Naive thymus-derived CD8-positive, alpha-beta T cell (primary cell): Measurements from ENCODE around the gene KCTD1. TPM values are rescaled to one million over a fixed set of nuclear protein-coding genes. Genes with fewer than 3 reads are reported as not detected.

ENCODE experiments used
- ATAC-seq, 2 donors: fragments of 150-1000 bp; cut with Tn5 transposase in 1 of 2; sonication (Bioruptor Pico), chemical (Tn5 transposase) in 1 of 2; 1 replicate in 1 of 2; 2 replicates in 1 of 2; pipeline ENCODE4 v1.10.0; 2021; ENCODE audit warnings: mild to moderate bottlenecking in 2 of 2, moderate library complexity in 2 of 2
- POLR2A ChIA-PET: fragments of 350-600 bp; sonication (Branson Sonifier 250); formaldehyde crosslinking; loops from one replicate; lab custom pipeline; 2021; ENCODE audit warnings: antibody characterized with exemption; lab: Charles Lee
- DNase-seq, 10 donors: peaks; one replicate each; pipeline versions ENCODE4 v3.0.0 to v3.0.0-alpha.2; 2020 to 2022
- H3K27ac Mint-ChIP-seq, 10 donors: one replicate each; pipeline ENCODE4 v1.8.0; 2020 to 2022; ENCODE audit warnings: mild to moderate bottlenecking in 10 of 10, mixed read lengths in 10 of 10, moderate library complexity in 4 of 10, inconsistent platforms in 1 of 10
- H3K27me3 Mint-ChIP-seq, 5 donors: one replicate each; pipeline ENCODE4 v1.8.0; 2021 to 2022; ENCODE audit warnings: mixed read lengths in 5 of 5
- H3K36me3 Mint-ChIP-seq, 3 donors: one replicate each; pipeline ENCODE4 v1.8.0; 2020 to 2022; ENCODE audit warnings: mixed read lengths in 3 of 3, mild to moderate bottlenecking in 2 of 3, inconsistent platforms in 1 of 3
- H3K4me1 Mint-ChIP-seq, 4 donors: one replicate each; pipeline ENCODE4 v1.8.0; 2021 to 2022; ENCODE audit warnings: mixed read lengths in 4 of 4
- H3K4me3 Mint-ChIP-seq, 10 donors: one replicate each; pipeline ENCODE4 v1.8.0; 2020 to 2022; ENCODE audit warnings: mild to moderate bottlenecking in 10 of 10, mixed read lengths in 10 of 10, moderate library complexity in 6 of 10, inconsistent platforms in 1 of 10
- H3K9me3 Mint-ChIP-seq, 9 donors: one replicate each; pipeline ENCODE4 v1.8.0; 2020 to 2022; ENCODE audit warnings: mixed read lengths in 9 of 9, mild to moderate bottlenecking in 3 of 9, inconsistent platforms in 1 of 9, moderate library complexity in 1 of 9
- polyA plus RNA-seq, 3 donors: library from polyadenylated mRNA; unstranded; fragments of 300-500 nt; fragmentation: Illumina TruSeq; gene quantifications; one replicate each; pipeline ENCODE4 v1.2.3, GENCODE V29; 2021
- total RNA-seq, 8 experiments: library from RNA in 2 of 8; stranded (reverse) in 2 of 8; gene quantifications; one replicate each; pipeline ENCODE4 v1.2.3 and lab custom pipeline; 2021 to 2026

Gene KCTD1
- total and polyA plus RNA-seq, 5 experiments from 2014 or later, result 0.08 to 3.6 (median 0.81) TPM

DNA sequence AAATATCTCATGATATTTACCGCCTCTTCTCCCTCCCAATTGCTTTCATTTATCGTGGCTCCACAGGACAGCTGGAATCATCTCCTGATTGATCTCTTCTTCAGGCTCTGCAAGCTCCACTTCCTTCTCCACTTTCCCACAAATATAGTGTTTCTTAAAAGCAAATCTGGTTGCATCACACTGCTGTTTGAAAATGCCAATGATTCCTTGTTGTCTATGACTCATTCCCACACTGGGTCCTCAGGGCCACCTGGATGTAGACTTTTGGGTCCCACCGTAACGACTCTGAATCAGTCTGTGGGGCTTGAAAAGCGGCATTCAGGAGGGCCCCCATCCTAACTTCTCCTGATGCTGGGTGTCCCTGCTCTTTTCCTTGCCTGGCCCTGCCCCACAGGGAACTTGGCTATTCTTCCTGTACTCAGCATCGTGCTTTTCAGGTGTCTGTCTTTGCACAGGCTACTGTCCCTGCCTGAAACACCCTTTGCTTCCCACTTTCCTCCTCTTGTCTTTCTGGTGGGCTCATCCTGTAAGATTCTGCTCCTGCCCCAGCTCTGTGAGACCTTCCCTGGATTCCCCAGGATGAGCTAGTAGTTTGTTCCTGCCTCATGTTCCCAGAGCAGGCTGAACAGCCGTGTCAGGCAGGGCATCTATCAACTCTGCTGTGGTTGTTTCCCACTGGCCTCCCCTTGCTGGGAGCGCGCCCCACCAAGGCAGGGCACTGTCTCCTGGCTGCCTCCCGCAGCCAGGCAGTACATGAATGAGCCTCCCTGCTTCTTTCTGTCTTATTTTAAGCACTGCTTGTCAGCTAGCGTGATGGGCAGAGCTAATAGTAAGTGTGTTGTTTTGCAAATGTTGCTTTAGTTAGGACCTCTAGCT lies 111.9 kb downstream of the KCTD1 start:
- POLR2A ChIA-PET, result no interaction called here
- no peaks in the 10 kb centered on the region for H3K4me1 Mint-ChIP-seq
- H3K4me3 Mint-ChIP-seq, result no peak overlapping the region
- H3K27me3 Mint-ChIP-seq, result peaks cover 1 to 25% (median 12%) of the 10 kb centered on the region in 5 donors
- DNase-seq, result no peak
- no peaks in the 10 kb centered on the region for H3K36me3 Mint-ChIP-seq
- H3K9me3 Mint-ChIP-seq, result peaks cover 0 to 5% (median 0%) of the 10 kb centered on the region in 9 donors
- ATAC-seq, result no peak
- no peak overlapping the region for H3K27ac Mint-ChIP-seq

DNA sequence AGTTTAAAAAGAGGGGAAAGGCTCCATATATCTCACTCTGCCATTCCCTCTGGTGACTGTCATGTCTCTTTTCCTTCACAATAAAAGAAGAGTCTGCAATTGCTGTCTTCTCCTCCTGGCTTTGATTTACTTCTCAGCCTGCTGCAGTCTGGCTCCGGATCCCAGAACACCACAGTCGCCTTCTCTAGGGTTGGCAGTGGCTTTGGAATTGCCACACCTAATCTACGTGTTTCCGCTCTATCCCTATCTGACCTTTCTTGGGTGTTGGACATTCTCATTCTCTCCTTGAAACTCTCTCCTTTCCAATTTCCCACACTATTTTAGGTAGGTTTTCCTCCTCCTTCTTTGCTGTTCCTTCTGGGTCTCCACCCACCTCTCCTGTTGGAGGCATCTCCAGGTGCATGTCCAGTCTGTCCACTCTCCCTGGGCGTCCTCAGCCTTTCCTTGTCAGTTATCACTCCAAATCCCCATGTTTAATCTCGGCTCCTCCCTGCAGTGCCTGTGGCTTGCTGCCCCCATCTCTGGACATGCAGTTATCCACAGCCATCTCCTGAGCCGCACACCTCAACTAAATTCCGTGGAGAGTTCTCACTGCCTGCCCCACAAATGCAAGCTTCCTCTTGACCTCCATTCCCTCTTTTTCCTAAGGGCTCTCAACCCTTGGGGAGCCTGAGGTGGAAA lies 112.8 kb downstream of the KCTD1 start:
- no peak for ATAC-seq
- POLR2A ChIA-PET, result no interaction called here
- Mint-ChIP-seq H3K4me3 (no peak overlapping the region), H3K27me3 (peaks cover 1 to 25% (median 12%) of the 10 kb centered on the region in 5 donors), H3K4me1 (no peaks in the 10 kb centered on the region), H3K9me3 (peaks cover 0 to 5% (median 0%) of the 10 kb centered on the region in 9 donors), H3K27ac (peak overlapping the region in 1 of 10 donors; percentile 46), H3K36me3 (peaks cover 0 to 4% (median 0%) of the 10 kb centered on the region in 3 donors)
- no peak for DNase-seq

DNA sequence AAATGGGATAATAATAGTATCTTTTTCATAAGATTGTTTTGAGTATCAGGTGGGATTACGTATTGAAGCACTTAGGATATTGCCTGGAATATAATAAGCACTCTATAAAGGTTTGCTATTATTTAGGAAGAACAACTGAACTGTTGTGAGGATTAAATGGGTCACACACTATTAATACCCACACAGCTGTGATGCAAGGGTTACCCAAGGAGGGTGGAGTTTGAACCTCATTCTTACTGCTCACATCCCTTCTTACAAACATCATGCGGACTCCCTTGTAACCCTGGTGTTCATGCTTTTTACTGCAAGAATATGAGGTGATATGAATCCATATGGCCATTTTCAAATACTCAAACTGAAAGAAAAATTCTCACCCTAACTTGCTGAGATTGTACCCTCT lies 113.5 kb downstream of the KCTD1 start:
- peaks cover 1 to 25% (median 12%) of the 10 kb centered on the region in 5 donors for H3K27me3 Mint-ChIP-seq
- DNase-seq, result no peak
- POLR2A ChIA-PET, result no interaction called here
- H3K27ac Mint-ChIP-seq, result no peak overlapping the region
- no peaks in the 10 kb centered on the region for H3K4me1 Mint-ChIP-seq
- H3K9me3 Mint-ChIP-seq, result peaks cover 0 to 5% (median 0%) of the 10 kb centered on the region in 9 donors
- peaks cover 0 to 4% (median 0%) of the 10 kb centered on the region in 3 donors for H3K36me3 Mint-ChIP-seq
- no peak overlapping the region for H3K4me3 Mint-ChIP-seq
- ATAC-seq, result no peak

DNA sequence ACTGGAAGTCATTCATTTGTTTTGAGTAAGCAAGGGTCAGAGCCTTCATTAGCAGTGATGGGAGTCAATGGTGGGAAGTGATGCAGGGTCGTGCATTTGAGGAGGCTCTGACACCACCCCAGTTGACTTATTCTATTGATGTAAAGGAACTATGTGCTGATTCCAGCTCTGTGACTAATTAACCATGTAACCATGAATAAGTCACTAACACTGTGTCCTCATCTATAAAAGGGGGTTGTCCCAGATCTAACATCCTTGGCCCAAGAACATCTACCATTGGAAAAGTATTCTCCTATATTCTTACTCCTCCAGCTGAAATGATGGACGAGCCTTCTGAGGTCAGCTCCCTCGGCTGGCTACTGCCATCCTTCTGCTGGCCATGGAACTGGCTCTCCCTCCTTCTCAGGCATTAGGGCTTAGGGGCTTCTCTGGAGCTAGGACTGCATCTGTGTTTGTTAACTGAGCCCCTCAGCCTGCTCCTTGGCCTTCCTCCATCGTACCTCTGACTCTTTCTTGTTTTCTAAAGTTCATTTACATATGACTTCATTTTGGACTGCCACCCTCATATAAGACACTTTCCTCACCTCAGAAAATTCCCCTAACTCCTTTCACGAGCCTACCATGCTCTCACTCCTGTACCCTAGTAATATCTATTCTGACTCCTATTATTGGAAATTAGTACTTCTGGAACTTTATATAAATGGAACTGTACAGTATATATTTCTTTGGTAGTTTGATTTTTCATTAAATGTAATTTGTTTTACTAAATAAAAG lies 115.5 kb downstream of the KCTD1 start:
- Mint-ChIP-seq H3K4me1 (no peaks in the 10 kb centered on the region), H3K27me3 (peaks cover 1 to 17% (median 5%) of the 10 kb centered on the region in 5 donors), H3K9me3 (peaks cover 0 to 5% (median 0%) of the 10 kb centered on the region in 9 donors), H3K4me3 (no peak overlapping the region), H3K36me3 (peaks cover 0 to 4% (median 0%) of the 10 kb centered on the region in 3 donors), H3K27ac (no peak overlapping the region)
- DNase-seq, result no peak
- no peak for ATAC-seq
- POLR2A ChIA-PET, result no interaction called here

DNA sequence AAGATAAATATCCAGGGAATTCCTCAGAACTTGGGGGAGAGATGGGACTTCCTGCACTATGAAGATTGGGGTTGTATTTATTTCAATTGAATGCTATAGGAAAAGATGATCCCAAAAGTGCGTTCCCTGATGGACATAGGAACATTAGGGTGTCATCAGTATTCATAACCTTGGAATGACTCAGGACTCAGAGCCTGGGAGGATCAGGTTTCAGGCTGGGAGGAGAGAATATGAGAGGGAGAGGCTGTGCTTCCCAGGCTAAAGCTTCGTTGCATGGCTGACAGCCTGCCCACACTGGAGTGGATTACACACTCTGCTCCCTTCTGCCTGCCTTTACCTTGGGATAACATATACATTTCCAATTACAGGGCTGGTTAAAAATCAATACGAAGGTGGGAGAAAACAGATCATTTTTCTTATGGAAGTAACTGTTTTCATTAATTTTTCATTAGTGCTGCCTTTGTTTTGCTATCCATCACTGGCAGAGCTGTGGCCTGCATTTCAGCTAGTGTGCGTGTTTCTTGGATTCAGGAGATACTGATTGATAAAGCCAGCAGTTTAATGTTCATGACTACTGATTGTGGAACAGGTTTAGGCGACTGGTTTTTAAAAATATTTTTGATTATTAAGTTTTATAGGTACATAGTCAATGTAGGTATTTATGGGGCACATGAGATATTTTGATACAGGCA lies 118.7 kb downstream of the KCTD1 start:
- Mint-ChIP-seq H3K27ac (no peak overlapping the region), H3K36me3 (peaks cover 0 to 4% (median 0%) of the 10 kb centered on the region in 3 donors), H3K27me3 (no peaks in the 10 kb centered on the region), H3K4me1 (no peaks in the 10 kb centered on the region), H3K4me3 (no peak overlapping the region), H3K9me3 (peaks cover 0 to 5% (median 0%) of the 10 kb centered on the region in 9 donors)
- POLR2A ChIA-PET, result no interaction called here
- ATAC-seq, result no peak
- DNase-seq, result no peak

DNA sequence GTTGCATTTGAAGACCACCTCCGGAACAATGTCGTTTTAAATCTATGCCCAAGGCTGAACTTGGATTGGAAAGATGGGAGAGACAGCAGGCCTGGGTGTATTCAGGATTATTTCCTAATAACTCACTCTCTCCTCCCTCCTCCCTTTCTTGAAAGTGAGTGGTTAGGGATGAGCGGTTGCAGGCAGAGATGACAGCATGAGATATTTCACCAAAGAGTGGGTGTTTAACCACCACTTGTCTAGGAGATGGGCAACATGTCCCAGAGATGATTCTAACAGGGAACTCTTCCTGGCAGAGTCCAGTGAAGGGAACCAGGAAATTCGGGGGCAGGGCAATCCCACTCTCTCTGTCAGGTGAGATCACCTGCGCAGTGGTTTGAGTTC lies 123.2 kb downstream of the KCTD1 start:
- no peak for ATAC-seq
- no peaks in the 10 kb centered on the region for H3K36me3 Mint-ChIP-seq
- DNase-seq, result no peak
- H3K9me3 Mint-ChIP-seq, result no peaks in the 10 kb centered on the region
- H3K27ac Mint-ChIP-seq, result no peak overlapping the region
- no peak overlapping the region for H3K4me3 Mint-ChIP-seq
- POLR2A ChIA-PET, result no interaction called here
- no peaks in the 10 kb centered on the region for H3K27me3 Mint-ChIP-seq
- no peaks in the 10 kb centered on the region for H3K4me1 Mint-ChIP-seq

DNA sequence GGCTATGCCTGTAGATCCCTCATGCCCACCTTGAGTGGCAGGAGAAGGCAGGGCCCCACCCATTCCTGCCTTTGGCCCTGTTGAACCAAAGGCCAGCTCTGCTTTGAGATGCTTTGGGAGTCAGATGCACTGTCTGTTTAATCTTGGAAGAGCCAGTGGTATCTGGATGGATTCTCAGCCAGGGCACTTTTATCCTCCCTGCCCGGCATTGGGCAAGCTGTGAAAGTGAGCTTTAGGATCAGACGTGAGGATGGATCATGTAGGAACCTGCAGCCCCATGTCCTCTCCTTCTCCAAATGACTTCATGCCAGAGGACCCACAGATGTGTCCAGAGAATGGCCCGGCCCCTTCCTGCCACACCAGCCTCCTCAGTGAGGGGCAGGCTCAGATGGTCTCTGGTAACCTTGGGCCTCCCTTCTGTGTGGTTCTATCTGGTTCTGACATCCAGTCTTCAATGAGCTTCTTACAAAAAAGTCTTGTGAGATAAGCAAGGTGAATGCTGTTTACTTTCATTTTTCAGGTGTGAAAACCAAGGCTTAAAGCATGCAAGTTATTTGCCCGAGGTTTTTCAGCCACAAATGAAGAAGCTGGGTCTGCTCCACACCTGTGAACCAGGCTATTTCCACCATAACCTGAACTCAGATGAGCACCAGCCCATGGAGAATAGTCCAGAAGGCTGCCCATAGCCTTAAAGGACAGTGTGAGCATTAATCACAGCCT lies 123.8 kb downstream of the KCTD1 start:
- Mint-ChIP-seq H3K4me3 (no peak overlapping the region), H3K27ac (no peak overlapping the region)

DNA sequence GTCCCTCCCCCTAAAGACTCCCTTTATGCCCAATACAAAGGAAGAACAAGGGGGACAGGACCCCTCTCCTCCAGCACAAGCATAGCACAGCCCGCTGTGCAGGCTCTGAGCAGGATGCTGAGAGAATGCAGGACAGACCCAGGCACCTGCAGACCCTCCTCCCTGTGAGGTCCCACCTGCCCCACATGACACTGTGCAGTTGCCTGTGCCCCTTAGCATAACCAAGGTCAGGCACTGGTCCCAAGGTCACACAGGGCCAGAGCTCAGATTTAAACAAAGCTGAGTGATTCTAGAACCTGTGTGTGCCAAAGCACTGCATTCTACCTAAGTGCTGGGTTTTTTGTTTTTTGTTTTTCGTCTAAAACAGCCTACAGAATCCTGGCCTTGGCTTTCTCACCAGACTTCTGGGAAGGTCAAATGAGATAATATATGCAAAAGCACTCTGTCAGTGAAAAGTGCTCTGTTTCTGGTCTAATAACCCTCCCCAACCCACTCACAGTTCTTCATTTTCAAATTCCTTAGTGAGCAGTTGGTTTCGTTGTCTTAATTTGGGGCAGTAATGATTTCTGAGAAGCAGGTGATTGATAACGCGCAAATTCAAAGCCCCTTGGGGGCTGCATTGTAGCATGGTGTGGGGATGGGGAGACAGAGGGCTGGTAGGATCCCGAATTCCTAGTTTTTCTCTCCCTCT lies 125.7 kb downstream of the KCTD1 start:
- Mint-ChIP-seq H3K4me1 (no peaks in the 10 kb centered on the region), H3K36me3 (no peaks in the 10 kb centered on the region), H3K4me3 (no peak overlapping the region), H3K27ac (no peak overlapping the region), H3K9me3 (no peaks in the 10 kb centered on the region), H3K27me3 (no peaks in the 10 kb centered on the region)
- POLR2A ChIA-PET, result no interaction called here
- DNase-seq (no peak), ATAC-seq (no peak)

More for the DNA sequence above, 123.8 kb downstream of the KCTD1 start:
- Mint-ChIP-seq H3K36me3 (no peaks in the 10 kb centered on the region), H3K4me1 (no peaks in the 10 kb centered on the region), H3K9me3 (no peaks in the 10 kb centered on the region), H3K27me3 (no peaks in the 10 kb centered on the region)
- POLR2A ChIA-PET, result no interaction called here
- ATAC-seq (no peak), DNase-seq (no peak)

DNA sequence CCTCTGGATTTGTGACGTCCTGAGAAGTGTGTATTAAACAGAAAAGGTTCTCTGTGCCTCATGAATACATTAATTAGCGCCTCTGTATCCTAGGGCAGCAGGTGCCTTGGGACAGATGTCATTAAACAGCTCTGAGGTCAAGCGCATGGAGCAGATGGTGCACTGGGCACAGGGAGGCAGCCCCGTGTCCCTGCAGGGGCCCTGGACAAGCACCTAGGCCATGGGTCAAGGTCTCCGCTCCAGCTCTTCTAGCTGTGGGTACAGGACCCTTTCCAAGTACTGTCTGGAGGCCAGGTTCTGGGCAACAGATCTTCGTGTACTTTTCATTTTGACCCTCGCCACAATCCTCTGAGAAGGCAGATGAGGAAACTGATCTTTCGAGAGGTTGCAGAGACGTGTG lies 126.4 kb downstream of the KCTD1 start:
- H3K27ac Mint-ChIP-seq, result no peak overlapping the region
- no peaks in the 10 kb centered on the region for H3K27me3 Mint-ChIP-seq
- no peaks in the 10 kb centered on the region for H3K9me3 Mint-ChIP-seq
- POLR2A ChIA-PET, result no interaction called here
- H3K4me1 Mint-ChIP-seq, result no peaks in the 10 kb centered on the region
- H3K4me3 Mint-ChIP-seq, result no peak overlapping the region
- H3K36me3 Mint-ChIP-seq, result no peaks in the 10 kb centered on the region
- ATAC-seq (no peak), DNase-seq (no peak)

DNA sequence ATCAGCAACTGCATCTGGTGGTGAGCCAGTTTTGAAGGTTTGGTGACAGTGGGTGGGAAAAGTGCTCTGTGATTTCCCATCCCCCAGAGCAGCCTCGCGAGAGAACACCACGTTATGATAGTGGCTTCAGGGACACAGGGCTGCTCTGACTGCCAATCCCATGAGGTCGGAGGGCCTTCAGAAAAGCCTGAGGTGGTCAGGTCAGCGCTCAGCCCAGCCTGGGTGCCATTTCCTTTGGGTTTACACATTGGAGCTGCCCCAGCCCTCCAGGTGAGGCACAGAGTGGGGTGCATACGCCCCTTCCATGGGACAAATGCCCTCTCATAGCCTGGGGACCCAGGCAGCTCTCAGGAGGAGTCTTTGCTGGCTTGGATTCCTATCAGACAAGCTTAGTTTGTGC lies 126.8 kb downstream of the KCTD1 start:
- no peak overlapping the region for H3K4me3 Mint-ChIP-seq
- no peaks in the 10 kb centered on the region for H3K4me1 Mint-ChIP-seq
- DNase-seq, result no peak
- ATAC-seq, result no peak
- H3K36me3 Mint-ChIP-seq, result no peaks in the 10 kb centered on the region
- no peak overlapping the region for H3K27ac Mint-ChIP-seq
- POLR2A ChIA-PET, result no interaction called here
- H3K9me3 Mint-ChIP-seq, result no peaks in the 10 kb centered on the region
- H3K27me3 Mint-ChIP-seq, result no peaks in the 10 kb centered on the region

DNA sequence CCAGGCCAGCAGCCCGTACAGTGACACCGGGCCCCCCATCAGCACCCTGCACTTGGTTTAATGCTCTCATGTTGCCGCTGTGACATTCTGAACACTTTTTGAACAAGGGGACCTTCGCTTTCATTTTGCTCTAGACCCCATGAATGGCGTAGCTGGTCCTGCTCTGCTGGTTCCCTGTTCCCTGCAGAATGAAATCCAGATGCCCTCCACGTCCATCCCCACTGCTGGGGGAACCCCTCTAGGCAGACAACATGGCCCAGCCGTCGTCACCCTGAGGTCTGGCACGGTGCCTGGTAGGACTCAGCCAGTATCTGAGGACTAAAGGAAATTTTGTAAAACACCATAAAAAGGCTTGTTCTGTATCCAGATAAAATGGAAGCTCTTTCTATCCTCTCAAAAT lies 128.6 kb downstream of the KCTD1 start:
- peak overlapping the region in 1 of 10 donors; percentile 46 for H3K27ac Mint-ChIP-seq
- H3K4me3 Mint-ChIP-seq, result no peak overlapping the region
- no peaks in the 10 kb centered on the region for H3K27me3 Mint-ChIP-seq
- H3K9me3 Mint-ChIP-seq, result no peaks in the 10 kb centered on the region
- DNase-seq (no peak), ATAC-seq (no peak)
- POLR2A ChIA-PET, result interaction anchor here (0.5 kb wide), 1 partner anchor 1230 kb away, joined by 3 read pairs; no protein-coding TSS in a partner anchor
- no peaks in the 10 kb centered on the region for H3K36me3 Mint-ChIP-seq
- H3K4me1 Mint-ChIP-seq, result no peaks in the 10 kb centered on the region
